ENCODE data around the gene RASGEF1B.

DNA sequence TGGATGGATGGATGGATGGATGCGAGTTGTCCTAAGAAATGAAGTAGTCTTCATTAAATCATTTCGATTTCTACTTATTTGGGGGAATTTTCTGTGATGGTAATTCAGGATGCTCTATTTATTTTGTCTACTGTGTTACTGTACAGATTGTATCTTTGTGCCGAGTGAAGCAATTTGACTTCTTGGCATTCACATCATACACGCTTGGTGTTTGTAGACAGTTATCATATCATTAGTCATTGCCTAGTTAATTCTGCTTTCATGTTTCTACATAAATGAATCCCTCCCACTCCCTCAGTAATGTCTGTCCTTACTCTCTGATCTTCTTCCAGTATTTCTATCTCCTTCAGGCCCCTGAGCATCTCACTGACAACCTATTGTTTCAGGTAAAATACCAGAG lies 64.0 kb downstream of the RASGEF1B start:
- TF ChIP-seq, protein P1, sequence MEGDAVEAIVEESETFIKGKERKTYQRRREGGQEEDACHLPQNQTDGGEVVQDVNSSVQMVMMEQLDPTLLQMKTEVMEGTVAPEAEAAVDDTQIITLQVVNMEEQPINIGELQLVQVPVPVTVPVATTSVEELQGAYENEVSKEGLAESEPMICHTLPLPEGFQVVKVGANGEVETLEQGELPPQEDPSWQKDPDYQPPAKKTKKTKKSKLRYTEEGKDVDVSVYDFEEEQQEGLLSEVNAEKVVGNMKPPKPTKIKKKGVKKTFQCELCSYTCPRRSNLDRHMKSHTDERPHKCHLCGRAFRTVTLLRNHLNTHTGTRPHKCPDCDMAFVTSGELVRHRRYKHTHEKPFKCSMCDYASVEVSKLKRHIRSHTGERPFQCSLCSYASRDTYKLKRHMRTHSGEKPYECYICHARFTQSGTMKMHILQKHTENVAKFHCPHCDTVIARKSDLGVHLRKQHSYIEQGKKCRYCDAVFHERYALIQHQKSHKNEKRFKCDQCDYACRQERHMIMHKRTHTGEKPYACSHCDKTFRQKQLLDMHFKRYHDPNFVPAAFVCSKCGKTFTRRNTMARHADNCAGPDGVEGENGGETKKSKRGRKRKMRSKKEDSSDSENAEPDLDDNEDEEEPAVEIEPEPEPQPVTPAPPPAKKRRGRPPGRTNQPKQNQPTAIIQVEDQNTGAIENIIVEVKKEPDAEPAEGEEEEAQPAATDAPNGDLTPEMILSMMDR (conservative IDR thresholded peaks at IDR 0.05; ENCODE audit: low read depth, low read length): no peak
- TF ChIP-seq EZH2 (IDR thresholded peaks at IDR 0.05; ENCODE audit: borderline replicate concordance, low read depth, low read length, poor library complexity, severe bottlenecking): no peak
